Tibial nerve (tissue), 4 donors: ENCODE measurements around the gene FDX1. TPM values are rescaled to one million over a fixed set of nuclear protein-coding genes. Genes with fewer than 3 reads are reported as not detected.

Experiments used
- DNase-seq, 2 donors: peaks; one replicate each; pipeline ENCODE4 v3.0.0-alpha.2; 2019; ENCODE audit warnings: low spot score in 2 of 2
- H3K27ac ChIP-seq, 4 donors: fragments of 200-600 bp; sonication (generic) in 3 of 4; one replicate each; pipeline ENCODE4 v1.5.1; 2017 to 2019; ENCODE audit warnings: mild to moderate bottlenecking in 1 of 4
- H3K27me3 ChIP-seq, 2 donors: fragments of 200-600 bp; sonication (generic) in 1 of 2; one replicate each; pipeline versions ENCODE4 v1.5.1 to v1.6.0; 2017 to 2019
- H3K36me3 ChIP-seq, 3 donors: fragments of 200-600 bp; sonication (generic); one replicate each; pipeline ENCODE4 v1.5.1; 2018 to 2019
- H3K4me1 ChIP-seq, 4 donors: fragments of 200-600 bp; sonication (generic) in 3 of 4; one replicate each; pipeline ENCODE4 v1.5.1; 2017 to 2019
- H3K4me3 ChIP-seq, 4 donors: fragments of 200-600 bp; sonication (generic) in 3 of 4; one replicate each; pipeline ENCODE4 v1.5.1; 2017 to 2019; ENCODE audit warnings: mild to moderate bottlenecking in 1 of 4, moderate library complexity in 1 of 4
- H3K9me3 ChIP-seq, 4 donors: fragments of 200-600 bp; sonication (generic) in 3 of 4; one replicate each; pipeline ENCODE4 v1.5.1; 2017 to 2019
- EP300 ChIP-seq, 2 donors: sonication (generic); formaldehyde crosslinking; IDR thresholded peaks; one replicate each; pipeline ENCODE4 v1.6.1; 2017; ENCODE audit warnings: antibody characterized with exemption in 2 of 2, mild to moderate bottlenecking in 1 of 2
- POLR2A ChIP-seq, 2 donors: fragments of 450-650 bp; IDR thresholded peaks; one replicate each; pipeline ENCODE4 v1.6.1; 2017; ENCODE audit warnings: antibody characterized with exemption in 2 of 2, mild to moderate bottlenecking in 2 of 2, moderate library complexity in 2 of 2
- WGBS, 2 donors: methylation state at CpG; one replicate each; pipeline ENCODE4 v1.1.5; 2018; 5-methylcytosine and 5-hydroxymethylcytosine counted together
- total RNA-seq, 4 donors: library from RNA; depleted of rRNA; stranded (reverse); fragments of >200 nt; gene quantifications; one replicate each; pipeline ENCODE4 v1.1.0, GENCODE V29; 2016
- TF ChIP-seq, protein P1 (sequence below), 5 experiments: fragments of 200-600 bp in 3 of 5; fragments of 450-650 bp in 2 of 5; sonication (generic) in 3 of 5; IDR thresholded peaks; one replicate each; pipeline ENCODE4 v1.5.1; 2016 to 2019; ENCODE audit warnings: antibody characterized with exemption in 5 of 5, mild to moderate bottlenecking in 3 of 5, moderate library complexity in 2 of 5

The FDX1 gene
- total RNA-seq, 4 donors from 2014 or later = 13.9 to 19.9 (median 16.6) TPM

DNA sequence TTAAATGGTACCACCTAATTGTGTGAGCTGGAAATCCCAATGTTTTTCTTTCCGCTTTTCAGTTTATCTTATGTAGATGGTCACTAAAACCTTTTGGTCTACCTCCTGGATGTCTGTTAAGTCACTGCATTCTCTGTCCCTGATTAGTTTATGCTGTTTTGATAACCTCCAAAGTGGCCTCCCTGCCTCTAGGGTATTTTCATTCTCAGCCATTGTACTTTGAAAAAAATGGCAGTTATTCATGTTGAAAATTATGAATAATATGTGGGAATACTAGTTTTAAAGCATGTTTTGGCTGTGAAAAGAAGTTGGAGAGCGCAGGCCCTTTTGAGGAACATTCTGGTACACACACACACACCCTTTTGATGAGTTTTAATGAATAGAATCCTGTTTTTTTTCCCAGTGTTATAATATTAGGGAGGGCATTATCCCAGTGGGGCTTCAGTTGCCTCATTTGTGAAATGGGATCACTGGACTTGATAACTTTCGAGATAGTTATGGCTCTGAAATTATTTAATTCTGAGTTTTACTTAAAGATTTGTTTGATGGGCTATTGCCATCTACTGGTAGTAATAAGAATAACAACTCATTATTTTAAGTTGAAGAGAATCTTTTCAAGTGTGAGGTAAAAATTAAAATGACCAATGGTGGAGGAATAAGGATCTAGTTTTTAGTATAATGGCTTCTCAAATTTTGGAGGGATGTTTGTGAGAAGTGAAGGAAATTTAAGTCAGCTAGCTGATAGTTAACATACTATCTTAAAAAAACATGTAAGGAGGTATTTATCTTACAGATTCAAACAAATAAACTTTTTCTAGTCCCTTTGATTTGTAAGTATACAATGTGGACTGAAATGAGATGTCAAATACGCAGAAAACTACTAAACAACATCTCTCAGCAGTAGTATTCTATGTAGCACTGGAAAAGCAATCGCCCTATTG lies 3.9 kb downstream of the FDX1 start:
- WGBS, 2 donors = 60 to 62% methylated on average over 5 of the region's 5 CpGs
- Histone ChIP-seq H3K36me3 (peaks cover 0 to 19% (median 0%) of the 10 kb centered on the region in 3 donors), H3K9me3 (no peaks in the 10 kb centered on the region), H3K4me1 (peaks cover 3 to 56% (median 18%) of the 10 kb centered on the region in 4 donors), H3K4me3 (no peak overlapping the region), H3K27me3 (no peaks in the 10 kb centered on the region), H3K27ac (peak overlapping the region in 2 of 4 donors; percentile 49 to 67)
- no peak for DNase-seq
- TF ChIP-seq POLR2A (IDR thresholded peaks at IDR 0.05) = no peak
- TF ChIP-seq, protein P1, sequence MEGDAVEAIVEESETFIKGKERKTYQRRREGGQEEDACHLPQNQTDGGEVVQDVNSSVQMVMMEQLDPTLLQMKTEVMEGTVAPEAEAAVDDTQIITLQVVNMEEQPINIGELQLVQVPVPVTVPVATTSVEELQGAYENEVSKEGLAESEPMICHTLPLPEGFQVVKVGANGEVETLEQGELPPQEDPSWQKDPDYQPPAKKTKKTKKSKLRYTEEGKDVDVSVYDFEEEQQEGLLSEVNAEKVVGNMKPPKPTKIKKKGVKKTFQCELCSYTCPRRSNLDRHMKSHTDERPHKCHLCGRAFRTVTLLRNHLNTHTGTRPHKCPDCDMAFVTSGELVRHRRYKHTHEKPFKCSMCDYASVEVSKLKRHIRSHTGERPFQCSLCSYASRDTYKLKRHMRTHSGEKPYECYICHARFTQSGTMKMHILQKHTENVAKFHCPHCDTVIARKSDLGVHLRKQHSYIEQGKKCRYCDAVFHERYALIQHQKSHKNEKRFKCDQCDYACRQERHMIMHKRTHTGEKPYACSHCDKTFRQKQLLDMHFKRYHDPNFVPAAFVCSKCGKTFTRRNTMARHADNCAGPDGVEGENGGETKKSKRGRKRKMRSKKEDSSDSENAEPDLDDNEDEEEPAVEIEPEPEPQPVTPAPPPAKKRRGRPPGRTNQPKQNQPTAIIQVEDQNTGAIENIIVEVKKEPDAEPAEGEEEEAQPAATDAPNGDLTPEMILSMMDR (IDR thresholded peaks at IDR 0.05) = peak; percentile 56 to 69 (median 67)

DNA sequence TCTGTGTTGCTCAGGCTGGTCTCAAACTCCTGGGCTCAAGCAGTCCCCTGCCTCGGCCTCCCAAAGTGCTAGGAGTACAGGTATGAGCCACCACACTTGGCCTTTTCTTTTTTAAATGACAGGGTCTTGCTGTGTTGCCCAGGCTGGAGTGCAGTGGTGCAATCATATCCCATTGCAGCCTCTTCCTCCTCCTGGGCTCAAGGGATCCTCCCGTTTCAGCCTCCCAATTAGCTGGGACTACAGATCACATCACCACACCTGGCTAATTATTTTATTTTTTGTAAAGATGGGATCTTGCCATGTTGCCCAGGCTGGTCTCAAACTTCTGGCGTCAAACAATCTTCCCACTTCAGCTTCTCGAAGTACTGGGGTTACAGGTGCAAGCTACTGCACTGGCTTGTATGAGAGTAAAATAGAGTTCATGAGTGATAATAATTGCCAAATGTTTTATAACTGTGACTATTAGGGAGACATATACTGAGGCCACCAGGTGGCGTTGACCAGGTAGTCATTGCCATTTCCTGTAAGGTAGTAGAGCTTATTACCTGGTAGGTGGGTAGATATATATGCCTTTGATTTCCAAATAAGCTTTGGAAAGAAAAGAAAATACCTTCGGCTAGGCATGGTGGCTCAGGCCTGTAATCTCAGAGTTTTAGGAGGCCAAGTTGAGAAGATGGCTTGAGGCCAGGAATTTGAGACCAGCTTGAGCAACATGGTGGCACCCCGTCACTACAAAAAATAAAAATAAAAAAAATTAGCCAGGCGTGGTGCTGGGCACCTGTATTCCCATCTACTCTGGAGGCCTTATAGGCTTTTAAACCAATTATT lies 5.4 kb downstream of the FDX1 start:
- TF ChIP-seq POLR2A (IDR thresholded peaks at IDR 0.05) (no peak), EP300 (IDR thresholded peaks at IDR 0.05) (no peak)
- TF ChIP-seq, protein P1 (IDR thresholded peaks at IDR 0.05) = peak in 1 of 5 experiments; percentile 2
- Histone ChIP-seq H3K4me1 (peaks cover 3 to 56% (median 18%) of the 10 kb centered on the region in 4 donors), H3K36me3 (peaks cover 0 to 26% (median 0%) of the 10 kb centered on the region in 3 donors)

DNA sequence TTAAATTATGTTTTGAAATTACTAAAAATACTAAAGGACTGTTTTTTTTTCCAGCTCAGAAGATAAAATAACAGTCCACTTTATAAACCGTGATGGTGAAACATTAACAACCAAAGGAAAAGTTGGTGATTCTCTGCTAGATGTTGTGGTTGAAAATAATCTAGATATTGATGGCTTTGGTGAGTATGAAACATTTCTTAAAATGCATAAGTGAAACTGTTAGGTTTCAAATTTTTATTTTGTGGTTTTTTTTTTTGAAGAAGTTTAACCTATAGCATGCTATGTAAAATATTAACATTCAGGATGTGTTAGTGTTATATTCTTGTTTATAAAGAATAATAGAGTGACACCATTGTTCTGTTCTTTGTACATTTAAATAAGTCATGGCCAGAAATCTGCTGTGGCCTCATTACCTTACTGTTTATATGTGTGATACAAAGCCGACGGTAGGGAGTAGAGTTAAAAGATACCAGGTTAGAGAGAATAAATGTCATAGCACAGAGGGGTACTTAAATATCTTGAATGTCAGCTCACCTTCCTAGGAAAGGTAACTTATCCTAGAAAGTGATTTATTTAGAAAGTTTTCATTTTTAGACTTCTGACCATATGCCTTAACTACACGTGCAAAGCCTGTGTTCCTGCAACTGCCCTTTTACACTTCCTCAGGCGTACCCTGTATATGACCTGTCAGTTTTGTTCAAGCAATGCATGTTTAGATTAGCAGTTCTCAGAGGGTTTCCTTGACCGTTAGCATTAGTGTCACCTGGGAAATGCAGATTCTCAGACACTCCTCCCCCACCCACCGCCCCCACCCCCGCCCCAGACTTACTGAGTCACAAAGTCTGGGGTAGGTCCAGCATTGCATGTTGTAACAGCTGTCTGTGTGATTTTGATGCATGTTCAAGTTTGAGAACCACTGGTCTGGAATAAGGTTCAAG lies 6.3 kb downstream of the FDX1 start:
- no peaks in the 10 kb centered on the region for H3K9me3 ChIP-seq
- no peak for DNase-seq
- TF ChIP-seq POLR2A (IDR thresholded peaks at IDR 0.05) (no peak), EP300 (IDR thresholded peaks at IDR 0.05) (no peak)
- TF ChIP-seq, protein P1 (IDR thresholded peaks at IDR 0.05) = no peak
- H3K4me3 ChIP-seq = no peak overlapping the region
- WGBS, 2 donors = 59 to 62% methylated on average over 8 of the region's 8 CpGs
- peaks cover 0 to 32% (median 0%) of the 10 kb centered on the region in 3 donors for H3K36me3 ChIP-seq
- no peak overlapping the region for H3K27ac ChIP-seq
- peaks cover 3 to 55% (median 18%) of the 10 kb centered on the region in 4 donors for H3K4me1 ChIP-seq
- no peaks in the 10 kb centered on the region for H3K27me3 ChIP-seq

More for the DNA sequence above, 5.4 kb downstream of the FDX1 start:
- Histone ChIP-seq H3K27ac (no peak overlapping the region), H3K9me3 (no peaks in the 10 kb centered on the region), H3K4me3 (no peak overlapping the region), H3K27me3 (no peaks in the 10 kb centered on the region)
- DNase-seq = no peak
- 87 to 90% methylated on average over 8 of the region's 8 CpGs for WGBS, 2 donors

DNA sequence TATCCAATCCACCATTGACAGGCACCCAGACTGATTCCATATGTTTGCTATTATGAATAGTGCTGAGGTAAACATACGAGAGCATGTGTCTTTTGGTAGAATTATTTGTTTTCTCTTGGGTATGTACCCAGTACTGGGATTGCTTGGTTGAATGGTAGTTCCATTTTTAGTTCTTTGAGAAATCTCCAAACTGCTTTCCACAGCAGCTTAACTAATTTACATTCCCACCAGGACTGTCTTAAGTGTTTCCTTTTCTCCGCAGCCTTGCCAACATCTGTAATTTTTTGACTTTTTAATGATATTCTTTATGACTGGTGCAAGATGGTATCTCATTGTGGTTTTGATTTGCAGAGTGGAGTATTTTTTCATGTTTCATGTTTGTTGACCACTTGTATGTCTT lies 8.3 kb downstream of the FDX1 start:
- TF ChIP-seq EP300 (IDR thresholded peaks at IDR 0.05) (no peak), POLR2A (IDR thresholded peaks at IDR 0.05) (no peak)
- TF ChIP-seq, protein P1 (IDR thresholded peaks at IDR 0.05) = no peak
- DNase-seq = no peak
- H3K27me3 ChIP-seq = no peaks in the 10 kb centered on the region
- H3K4me3 ChIP-seq = no peak overlapping the region
- H3K27ac ChIP-seq = no peak overlapping the region
- 88 to 93% methylated on average over 2 of the region's 2 CpGs for WGBS, 2 donors
- H3K36me3 ChIP-seq = peaks cover 0 to 48% (median 0%) of the 10 kb centered on the region in 3 donors
- peaks cover 0 to 36% (median 8%) of the 10 kb centered on the region in 4 donors for H3K4me1 ChIP-seq
- no peaks in the 10 kb centered on the region for H3K9me3 ChIP-seq
